Measurements from ENCODE around the gene SCP2. TPM values are rescaled to one million over a fixed set of nuclear protein-coding genes. Genes with fewer than 3 reads are reported as not detected.
A peak's percentile ranks its signal among the peaks of the same experiment; 100 is the strongest.

The SCP2 gene, protein sequence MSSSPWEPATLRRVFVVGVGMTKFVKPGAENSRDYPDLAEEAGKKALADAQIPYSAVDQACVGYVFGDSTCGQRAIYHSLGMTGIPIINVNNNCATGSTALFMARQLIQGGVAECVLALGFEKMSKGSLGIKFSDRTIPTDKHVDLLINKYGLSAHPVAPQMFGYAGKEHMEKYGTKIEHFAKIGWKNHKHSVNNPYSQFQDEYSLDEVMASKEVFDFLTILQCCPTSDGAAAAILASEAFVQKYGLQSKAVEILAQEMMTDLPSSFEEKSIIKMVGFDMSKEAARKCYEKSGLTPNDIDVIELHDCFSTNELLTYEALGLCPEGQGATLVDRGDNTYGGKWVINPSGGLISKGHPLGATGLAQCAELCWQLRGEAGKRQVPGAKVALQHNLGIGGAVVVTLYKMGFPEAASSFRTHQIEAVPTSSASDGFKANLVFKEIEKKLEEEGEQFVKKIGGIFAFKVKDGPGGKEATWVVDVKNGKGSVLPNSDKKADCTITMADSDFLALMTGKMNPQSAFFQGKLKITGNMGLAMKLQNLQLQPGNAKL
- total RNA-seq (10 to 100 TPM; 75.9 to 96.9 (median 90.4) TPM), polyA plus RNA-seq (10 to 100 TPM; 49.3 to 88.3 (median 58.3) TPM)
- long read RNA-seq, donor 1, transcript SCP2-207 (5 exons, 894 nt): minor isoform, 18 of 76 reads
- long read RNA-seq, donor 1, transcript SCP2-203 (16 exons, 2,811 nt): major isoform, 49 of 76 reads
- long read RNA-seq, donor 1, partial matches to known transcripts: 2 of 76 reads
- long read RNA-seq, donor 1, other reads (novel, unspliced or antisense): 3 of 76 reads
- long read RNA-seq, donor 2, transcript SCP2-217 (12 exons, 1,101 nt): minor isoform, 5 of 151 reads
- long read RNA-seq, donor 2, transcript SCP2-203 (16 exons, 2,811 nt): major isoform, 88 of 151 reads
- long read RNA-seq, donor 2, transcript SCP2-207 (5 exons, 894 nt): minor isoform, 26 of 151 reads
- long read RNA-seq, donor 2, transcript SCP2-201 (15 exons, 1,889 nt): minor isoform, 5 of 151 reads
- long read RNA-seq, donor 2, partial matches to known transcripts: 9 of 151 reads
- long read RNA-seq, donor 2, other reads (novel, unspliced or antisense): 15 of 151 reads

DNA sequence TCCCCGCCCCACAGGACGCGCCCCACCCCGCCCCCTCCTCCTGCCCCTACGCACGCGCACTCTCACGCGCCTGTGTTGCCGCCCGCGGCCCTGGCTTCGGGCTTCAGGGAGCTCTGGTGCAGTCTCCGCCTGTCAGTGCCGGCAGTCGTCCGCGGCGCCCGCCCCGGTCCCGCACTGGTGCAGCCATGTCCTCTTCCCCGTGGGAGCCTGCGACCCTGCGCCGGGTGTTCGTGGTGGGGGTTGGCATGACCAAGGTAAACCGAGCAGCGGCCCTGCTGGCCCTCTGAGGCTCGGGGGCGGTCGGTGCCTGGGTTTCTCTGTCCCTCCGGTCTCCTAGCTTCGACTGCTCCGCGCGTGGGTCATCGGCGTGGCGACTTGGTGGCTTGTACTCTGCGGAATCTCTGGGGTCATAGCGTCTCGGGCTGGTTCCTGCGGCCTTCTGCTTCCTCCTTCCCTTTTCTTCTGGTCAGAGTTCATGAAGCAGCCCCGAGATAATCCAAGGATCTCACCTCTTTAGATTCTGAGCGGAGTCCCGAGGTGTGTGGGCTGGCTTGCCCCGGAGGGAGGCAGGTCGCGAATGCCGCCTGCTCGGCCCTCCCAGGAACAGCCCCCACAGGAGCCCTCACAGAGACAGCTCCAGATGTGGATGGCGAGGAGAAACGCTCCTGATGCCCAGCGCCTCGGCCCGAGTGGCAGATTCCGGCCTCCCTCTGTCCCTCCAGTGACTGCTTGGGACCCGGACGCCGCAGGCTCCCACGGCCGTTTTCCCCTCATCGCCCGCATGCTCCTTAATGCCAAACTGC is at the start of gene SCP2:
SCP2 (plus strand) TSS at position 65 of the 803 bp plus-strand sequence; CDS start at position 186, 121 bp downstream.
- H3K27me3 ChIP-seq (ENCODE audit: insufficient read depth in 3 of 3, low read length in 2 of 3): no peaks in the 10 kb centered on the region
- H3K4me1 ChIP-seq: no peaks in the 10 kb centered on the region
- ATAC-seq (peak; percentile 94 to 96 (median 95)), DNase-seq (peak; percentile 89 to 90)
- H3K27ac ChIP-seq: peak within 1 kb of the TSS; percentile 86
- WGBS, 3 donors: 0% methylated on average over 62 to 65 of the region's 65 CpGs
- H3K4me3 ChIP-seq: peak within 1 kb of the TSS; percentile 78
- TF ChIP-seq, protein P1, sequence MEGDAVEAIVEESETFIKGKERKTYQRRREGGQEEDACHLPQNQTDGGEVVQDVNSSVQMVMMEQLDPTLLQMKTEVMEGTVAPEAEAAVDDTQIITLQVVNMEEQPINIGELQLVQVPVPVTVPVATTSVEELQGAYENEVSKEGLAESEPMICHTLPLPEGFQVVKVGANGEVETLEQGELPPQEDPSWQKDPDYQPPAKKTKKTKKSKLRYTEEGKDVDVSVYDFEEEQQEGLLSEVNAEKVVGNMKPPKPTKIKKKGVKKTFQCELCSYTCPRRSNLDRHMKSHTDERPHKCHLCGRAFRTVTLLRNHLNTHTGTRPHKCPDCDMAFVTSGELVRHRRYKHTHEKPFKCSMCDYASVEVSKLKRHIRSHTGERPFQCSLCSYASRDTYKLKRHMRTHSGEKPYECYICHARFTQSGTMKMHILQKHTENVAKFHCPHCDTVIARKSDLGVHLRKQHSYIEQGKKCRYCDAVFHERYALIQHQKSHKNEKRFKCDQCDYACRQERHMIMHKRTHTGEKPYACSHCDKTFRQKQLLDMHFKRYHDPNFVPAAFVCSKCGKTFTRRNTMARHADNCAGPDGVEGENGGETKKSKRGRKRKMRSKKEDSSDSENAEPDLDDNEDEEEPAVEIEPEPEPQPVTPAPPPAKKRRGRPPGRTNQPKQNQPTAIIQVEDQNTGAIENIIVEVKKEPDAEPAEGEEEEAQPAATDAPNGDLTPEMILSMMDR (IDR thresholded peaks at IDR 0.05): no peak
- no peaks in the 10 kb centered on the region for H3K36me3 ChIP-seq (ENCODE audit: insufficient read depth in 1 of 2, low read depth in 1 of 2)
- H3K9me3 ChIP-seq: no peaks in the 10 kb centered on the region
- intact Hi-C loops (cut with DNase I): loop anchor here in 1 of 2 donors (10.0 kb wide), 2 partner anchors 83 to 203 kb away; partner anchors contain the start of genes ZYG11A and ZYG11B

GRCh38 chr1:52877554-52877953 is 49.5 kb upstream of the SCP2 start:
- no peak overlapping the region for H3K27ac ChIP-seq
- intact Hi-C loops (cut with DNase I): no loop called here
- no peaks in the 10 kb centered on the region for H3K9me3 ChIP-seq
- DNase-seq: no peak
- TF ChIP-seq, protein P1 (IDR thresholded peaks at IDR 0.05): no peak
- no peak overlapping the region for H3K4me3 ChIP-seq
- no peaks in the 10 kb centered on the region for H3K4me1 ChIP-seq
- no peaks in the 10 kb centered on the region for H3K27me3 ChIP-seq (ENCODE audit: insufficient read depth in 3 of 3, low read length in 2 of 3)
- H3K36me3 ChIP-seq (ENCODE audit: insufficient read depth in 1 of 2, low read depth in 1 of 2): no peaks in the 10 kb centered on the region
- 91 to 95% (median 92%) methylated on average over 3 of the region's 3 CpGs for WGBS, 3 donors
- ATAC-seq: no peak

DNA sequence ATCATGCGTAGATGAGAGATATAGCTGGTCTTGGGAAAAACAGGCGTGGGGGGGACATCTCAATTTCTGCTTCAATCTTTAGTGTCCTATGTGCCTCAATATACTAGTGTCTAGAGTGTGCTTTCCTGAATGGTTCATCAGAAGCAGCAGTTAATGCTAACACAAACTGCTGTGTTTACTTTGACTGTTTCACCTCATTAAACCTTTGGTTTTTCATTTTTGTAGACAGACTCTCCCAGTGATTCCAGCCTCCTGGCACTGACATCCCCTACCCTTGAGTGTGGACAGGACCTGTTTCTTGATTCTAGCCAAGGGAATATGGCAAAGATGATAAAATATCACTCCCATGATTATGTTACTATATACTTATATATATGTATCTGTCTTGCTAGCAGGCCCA is 46.9 kb upstream of the SCP2 start:
- no peaks in the 10 kb centered on the region for H3K9me3 ChIP-seq
- WGBS, 3 donors: 94 to 96% (median 95%) methylated on average over 2 of the region's 2 CpGs
- ATAC-seq (no peak), DNase-seq (no peak)
- no peak overlapping the region for H3K27ac ChIP-seq
- H3K27me3 ChIP-seq (ENCODE audit: insufficient read depth in 3 of 3, low read length in 2 of 3): no peaks in the 10 kb centered on the region
- no peaks in the 10 kb centered on the region for H3K4me1 ChIP-seq
- no peak overlapping the region for H3K4me3 ChIP-seq
- H3K36me3 ChIP-seq (ENCODE audit: insufficient read depth in 1 of 2, low read depth in 1 of 2): no peaks in the 10 kb centered on the region
- TF ChIP-seq, protein P1 (IDR thresholded peaks at IDR 0.05): no peak
- intact Hi-C loops (cut with DNase I): no loop called here

DNA sequence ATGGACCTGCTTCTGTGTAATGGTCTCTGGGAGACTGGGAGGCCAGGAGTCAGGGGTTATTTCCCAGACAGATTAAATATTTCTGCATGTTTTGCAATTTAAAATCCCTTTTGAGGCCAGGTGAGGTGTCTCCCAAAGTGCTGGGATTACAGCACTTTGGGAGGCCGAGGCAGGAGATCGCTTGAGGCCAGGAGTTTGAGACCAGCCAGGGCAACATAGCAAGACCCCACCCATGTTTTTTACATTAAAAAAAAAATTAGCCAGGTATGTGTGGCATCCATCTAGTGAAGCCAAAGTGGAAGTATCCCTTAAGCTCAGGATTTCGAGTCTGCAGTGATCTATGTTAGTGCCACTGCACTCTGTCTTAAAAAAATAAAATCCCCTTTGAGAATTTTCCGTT is 39.6 kb upstream of the SCP2 start:
- Histone ChIP-seq H3K36me3 (ENCODE audit: insufficient read depth in 1 of 2, low read depth in 1 of 2) (no peaks in the 10 kb centered on the region), H3K27me3 (ENCODE audit: insufficient read depth in 3 of 3, low read length in 2 of 3) (no peaks in the 10 kb centered on the region), H3K9me3 (no peaks in the 10 kb centered on the region), H3K4me3 (no peak overlapping the region), H3K4me1 (no peaks in the 10 kb centered on the region), H3K27ac (no peak overlapping the region)
- WGBS, 3 donors: 82 to 84% (median 83%) methylated on average over 4 of the region's 4 CpGs
- ATAC-seq (no peak), DNase-seq (no peak)
- TF ChIP-seq, protein P1 (IDR thresholded peaks at IDR 0.05): no peak
- intact Hi-C loops (cut with DNase I): no loop called here
